H1 (cell line): Measurements from ENCODE around the gene ATL3. TPM values are rescaled to one million over a fixed set of nuclear protein-coding genes. Genes with fewer than 3 reads are reported as not detected.

Experiments
- BCL11A ChIP-seq, 2 experiments: IDR thresholded peaks; one replicate each; pipeline ENCODE4 v1.6.1; 2011; ENCODE audit warnings: low read depth in 2 of 2, low read length in 2 of 2, mild to moderate bottlenecking in 2 of 2
- EGR1 ChIP-seq: IDR thresholded peaks from 2 replicates; pipeline ENCODE4 v1.6.1; 2011; ENCODE audit warnings: low read depth, low read length, borderline replicate concordance
- JUN ChIP-seq: IDR thresholded peaks from 2 replicates; pipeline ENCODE4 v1.6.1; 2011; ENCODE audit warnings: low read depth, mild to moderate bottlenecking, improper control_type of control experiment, low read length
- MAX ChIP-seq: IDR thresholded peaks from 2 replicates; pipeline ENCODE4 v1.6.1; 2012; ENCODE audit warnings: inconsistent platforms
- SIX5 ChIP-seq: IDR thresholded peaks from 2 replicates; pipeline ENCODE4 v1.6.1; 2011; ENCODE audit warnings: mild to moderate bottlenecking, low read depth, low read length
- TAF1 ChIP-seq: IDR thresholded peaks from 2 replicates; pipeline ENCODE4 v1.6.1; 2011; ENCODE audit warnings: mild to moderate bottlenecking, low read depth, low read length
- polyA plus RNA-seq, 7 experiments: library from polyadenylated mRNA; depleted of rRNA in 3 of 7; stranded (reverse) in 5 of 7; unstranded in 2 of 7; fragments of >200 nt in 5 of 7; fragments of 200-250 nt in 2 of 7; gene quantifications; 1 replicate in 5 of 7; 2 replicates in 1 of 7; 4 replicates in 1 of 7; pipeline versions ENCODE4 v1.2.1 to v1.2.3, GENCODE V29; 2011 to 2013; ENCODE audit warnings: missing spikeins in 2 of 7, mixed read lengths in 2 of 7
- total RNA-seq: library from RNA; stranded (reverse); fragmentation: NEBNext Ultra II Directional; extraction: Animal tissue kit (Norgen Biotek cat#: 25700); gene quantifications from 2 replicates; pipeline ENCODE4 v1.2.1, GENCODE V29; 2021

Gene ATL3
- total and polyA plus RNA-seq, 2 of the 8 experiments (the other 6 are each of a cell fraction or from before 2014, with no cell fraction given) = 7.8 to 24.5 TPM

GRCh38 chr11:63666874-63667273 lies 4.3 kb downstream of the ATL3 start (continued):
- TF ChIP-seq EGR1 (no peak), TAF1 (no peak), SIX5 (no peak), BCL11A (IDR thresholded peaks at IDR 0.05; ENCODE audit: low read depth in 2 of 2, low read length in 2 of 2) (no peak), MAX (no peak), JUN (no peak)
- TF ChIP-seq, all 59 proteins: peak for 0
